ENCODE data around the gene DIRAS1.
"Not testable (repeated sequence)": the region's sequence is repeated elsewhere in the genome, so short reads cannot be mapped to it uniquely, and the experiment has no call there.

The DIRAS1 gene

GRCh38 chr19:2713170-2713569 is 8.0 kb downstream of the DIRAS1 start:
- H3K9me3 Mint-ChIP-seq (ENCODE audit: low read depth); H3K36me3 Mint-ChIP-seq; H3K4me3 Mint-ChIP-seq; H3K27me3 Mint-ChIP-seq; H3K27ac Mint-ChIP-seq: not testable (repeated sequence)
- peaks cover 12% of the 10 kb centered on the region for H3K4me1 Mint-ChIP-seq (ENCODE audit: low read depth)

- Mint-ChIP-seq H3K9me3 (ENCODE audit: low read depth) (peaks cover 10% of the 10 kb centered on the region), H3K4me3 (no peak overlapping the region), H3K36me3 (peaks cover 5% of the 10 kb centered on the region), H3K27ac (no peak overlapping the region), H3K4me1 (ENCODE audit: low read depth) (peaks cover 12% of the 10 kb centered on the region), H3K27me3 (peaks cover 1% of the 10 kb centered on the region)
Measured at GRCh38 chr19:2711875-2712205, 9.3 kb downstream of the DIRAS1 start.

- H3K4me3 Mint-ChIP-seq = no peak overlapping the region
Measured at GRCh38 chr19:2711172-2711874, 9.8 kb downstream of the DIRAS1 start.

GRCh38 chr19:2706251-2706650 is 14.9 kb downstream of the DIRAS1 start:
- H3K36me3 Mint-ChIP-seq = no peaks in the 10 kb centered on the region
- H3K27me3 Mint-ChIP-seq = no peaks in the 10 kb centered on the region
- no peak overlapping the region for H3K4me3 Mint-ChIP-seq
- no peaks in the 10 kb centered on the region for H3K9me3 Mint-ChIP-seq (ENCODE audit: low read depth)
- no peak overlapping the region for H3K27ac Mint-ChIP-seq
- H3K4me1 Mint-ChIP-seq (ENCODE audit: low read depth) = peaks cover 13% of the 10 kb centered on the region

More at GRCh38 chr19:2711172-2711874, 9.8 kb downstream of the DIRAS1 start:
- peaks cover 5% of the 10 kb centered on the region for H3K36me3 Mint-ChIP-seq
- peaks cover 1% of the 10 kb centered on the region for H3K27me3 Mint-ChIP-seq
- H3K27ac Mint-ChIP-seq = no peak overlapping the region
- H3K4me1 Mint-ChIP-seq (ENCODE audit: low read depth) = peaks cover 12% of the 10 kb centered on the region
- peaks cover 10% of the 10 kb centered on the region for H3K9me3 Mint-ChIP-seq (ENCODE audit: low read depth)

GRCh38 chr19:2703691-2704216 is 17.4 kb downstream of the DIRAS1 start:
- Mint-ChIP-seq H3K9me3 (ENCODE audit: low read depth) (no peaks in the 10 kb centered on the region), H3K27ac (no peak overlapping the region), H3K4me3 (no peak overlapping the region), H3K4me1 (ENCODE audit: low read depth) (peaks cover 26% of the 10 kb centered on the region), H3K27me3 (no peaks in the 10 kb centered on the region), H3K36me3 (no peaks in the 10 kb centered on the region)

GRCh38 chr19:2703077-2703437 is 18.1 kb downstream of the DIRAS1 start:
- H3K27ac Mint-ChIP-seq = peak overlapping the region; percentile 46

GRCh38 chr19:2702170-2703076 is 18.7 kb downstream of the DIRAS1 start, which contains the start of gene GNG7:
GNG7 (minus strand) TSS chr19:2702694; CDS start chr19:2520688, 182,006 bp downstream.
- H3K9me3 Mint-ChIP-seq (ENCODE audit: low read depth) = no peaks in the 10 kb centered on the region
- no peaks in the 10 kb centered on the region for H3K36me3 Mint-ChIP-seq
- peak within 1 kb of the TSS; percentile 73 for H3K4me3 Mint-ChIP-seq
- H3K27me3 Mint-ChIP-seq = no peaks in the 10 kb centered on the region
- H3K27ac Mint-ChIP-seq = peak within 1 kb of the TSS; percentile 46
- peaks cover 31% of the 10 kb centered on the region for H3K4me1 Mint-ChIP-seq (ENCODE audit: low read depth)

More at GRCh38 chr19:2703077-2703437, 18.1 kb downstream of the DIRAS1 start:
- H3K36me3 Mint-ChIP-seq = no peaks in the 10 kb centered on the region
- peaks cover 31% of the 10 kb centered on the region for H3K4me1 Mint-ChIP-seq (ENCODE audit: low read depth)
- H3K4me3 Mint-ChIP-seq = peak overlapping the region; percentile 73
- no peaks in the 10 kb centered on the region for H3K27me3 Mint-ChIP-seq
- no peaks in the 10 kb centered on the region for H3K9me3 Mint-ChIP-seq (ENCODE audit: low read depth)

GRCh38 chr19:2701361-2702169 is 19.6 kb downstream of the DIRAS1 start:
- Mint-ChIP-seq H3K27me3 (no peaks in the 10 kb centered on the region), H3K27ac (peak overlapping the region; percentile 61), H3K9me3 (ENCODE audit: low read depth) (no peaks in the 10 kb centered on the region), H3K4me1 (ENCODE audit: low read depth) (peaks cover 31% of the 10 kb centered on the region), H3K36me3 (no peaks in the 10 kb centered on the region), H3K4me3 (peak overlapping the region; percentile 49)

GRCh38 chr19:2700660-2701360 is 20.4 kb downstream of the DIRAS1 start:
- H3K4me1 Mint-ChIP-seq (ENCODE audit: low read depth) = peaks cover 31% of the 10 kb centered on the region
- H3K27me3 Mint-ChIP-seq = no peaks in the 10 kb centered on the region
- H3K9me3 Mint-ChIP-seq (ENCODE audit: low read depth) = no peaks in the 10 kb centered on the region
- no peaks in the 10 kb centered on the region for H3K36me3 Mint-ChIP-seq
- peak overlapping the region; percentile 14 for H3K4me3 Mint-ChIP-seq
- H3K27ac Mint-ChIP-seq = peak overlapping the region; percentile 61

GRCh38 chr19:2699413-2700140 is 21.6 kb downstream of the DIRAS1 start:
- Mint-ChIP-seq H3K27me3 (no peaks in the 10 kb centered on the region), H3K4me3 (no peak overlapping the region), H3K9me3 (ENCODE audit: low read depth) (no peaks in the 10 kb centered on the region), H3K36me3 (no peaks in the 10 kb centered on the region), H3K4me1 (ENCODE audit: low read depth) (peaks cover 31% of the 10 kb centered on the region), H3K27ac (no peak overlapping the region)

- H3K27me3 Mint-ChIP-seq = no peaks in the 10 kb centered on the region
- no peaks in the 10 kb centered on the region for H3K9me3 Mint-ChIP-seq (ENCODE audit: low read depth)
- H3K4me3 Mint-ChIP-seq = no peak overlapping the region
- no peaks in the 10 kb centered on the region for H3K36me3 Mint-ChIP-seq
- no peak overlapping the region for H3K27ac Mint-ChIP-seq
- H3K4me1 Mint-ChIP-seq (ENCODE audit: low read depth) = peaks cover 8% of the 10 kb centered on the region
Measured at GRCh38 chr19:2694196-2694595, 27.0 kb downstream of the DIRAS1 start.

- Mint-ChIP-seq H3K4me3 (no peak overlapping the region), H3K4me1 (ENCODE audit: low read depth) (peaks cover 3% of the 10 kb centered on the region), H3K27me3 (no peaks in the 10 kb centered on the region)
Measured at GRCh38 chr19:2693492-2694160, 27.5 kb downstream of the DIRAS1 start.

GRCh38 chr19:2691951-2692350 is 29.2 kb downstream of the DIRAS1 start:
- Mint-ChIP-seq H3K4me3 (no peak overlapping the region), H3K36me3 (no peaks in the 10 kb centered on the region), H3K27me3 (no peaks in the 10 kb centered on the region), H3K9me3 (ENCODE audit: low read depth) (no peaks in the 10 kb centered on the region), H3K4me1 (ENCODE audit: low read depth) (no peaks in the 10 kb centered on the region), H3K27ac (no peak overlapping the region)

More at GRCh38 chr19:2693492-2694160, 27.5 kb downstream of the DIRAS1 start:
- Mint-ChIP-seq H3K27ac (no peak overlapping the region), H3K36me3 (no peaks in the 10 kb centered on the region), H3K9me3 (ENCODE audit: low read depth) (no peaks in the 10 kb centered on the region)
